ENCODE data around the gene DCP1B.

Gene DCP1B

DNA sequence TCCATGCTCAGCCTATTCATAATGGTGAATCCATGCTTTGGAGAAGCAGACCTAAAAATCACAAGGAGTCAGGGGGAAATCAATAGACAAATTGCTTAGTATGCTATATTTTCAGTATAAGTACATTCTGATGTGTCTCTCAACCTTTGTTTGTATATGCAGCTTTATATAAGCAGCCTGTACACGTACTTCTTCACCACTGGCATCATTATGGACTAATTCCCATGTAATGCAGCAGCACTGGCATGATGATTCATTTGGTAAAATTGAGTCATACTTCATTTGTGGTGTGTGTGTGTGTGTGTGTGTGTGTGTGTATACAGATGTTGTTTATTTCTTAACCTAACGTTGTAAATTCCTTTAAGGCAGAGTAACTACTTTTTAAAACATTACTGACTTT lies 10.9 kb downstream of the DCP1B start:
- no peaks in the 10 kb centered on the region for H3K9me3 ChIP-seq (ENCODE audit: low read depth, low read length)
- TF ChIP-seq EZH2 (IDR thresholded peaks at IDR 0.05) (no peak), POLR2AphosphoS5 (IDR thresholded peaks at IDR 0.05; ENCODE audit: borderline replicate concordance, low read depth, low read length) (no peak), FOXP2 (optimal IDR thresholded peaks at IDR 0.05; ENCODE audit: control extremely low read depth, extremely low read length, insufficient read depth) (no peak)
- no peak overlapping the region for H3K4me3 ChIP-seq
- H3K27ac ChIP-seq, result peak overlapping the region; percentile 84; the same call in 1 of the 2 replicates
- DNase-seq (ENCODE audit: low read depth, low spot score), result no peak
- peaks cover 33% of the 10 kb centered on the region for H3K36me3 ChIP-seq (ENCODE audit: insufficient read depth, low read length)
- no peak overlapping the region for H3K9ac ChIP-seq (ENCODE audit: insufficient read length)

DNA sequence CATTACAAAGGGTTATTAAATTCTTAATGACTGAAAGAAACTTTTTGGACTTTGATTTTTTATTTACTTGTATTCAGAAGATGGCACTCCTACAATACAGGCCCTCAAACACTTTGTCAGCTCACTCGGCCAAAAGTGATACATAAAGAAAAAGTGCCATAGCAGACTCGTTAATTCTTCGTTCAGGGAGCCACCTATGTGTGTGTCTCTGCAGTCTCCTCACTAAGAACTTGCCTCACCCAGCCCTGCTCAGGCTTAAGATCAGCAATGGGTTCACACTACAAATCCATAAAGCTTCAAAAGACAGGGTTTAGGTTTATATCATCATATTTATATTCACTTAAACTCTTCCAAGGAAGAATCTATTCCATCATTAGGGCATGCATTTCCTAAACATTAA lies 11.5 kb downstream of the DCP1B start:
- H3K9ac ChIP-seq (ENCODE audit: insufficient read length), result no peak overlapping the region
- peaks cover 39% of the 10 kb centered on the region for H3K36me3 ChIP-seq (ENCODE audit: insufficient read depth, low read length)
- H3K4me3 ChIP-seq, result no peak overlapping the region
- H3K9me3 ChIP-seq (ENCODE audit: low read depth, low read length), result no peaks in the 10 kb centered on the region
- H3K27ac ChIP-seq, result no peak overlapping the region
- DNase-seq (ENCODE audit: low read depth, low spot score), result no peak
- no peak for TF ChIP-seq POLR2AphosphoS5 (IDR thresholded peaks at IDR 0.05; ENCODE audit: borderline replicate concordance, low read depth, low read length)
- TF ChIP-seq FOXP2 (optimal IDR thresholded peaks at IDR 0.05; ENCODE audit: control extremely low read depth, extremely low read length, insufficient read depth), result no peak
- no peak for TF ChIP-seq EZH2 (IDR thresholded peaks at IDR 0.05)

DNA sequence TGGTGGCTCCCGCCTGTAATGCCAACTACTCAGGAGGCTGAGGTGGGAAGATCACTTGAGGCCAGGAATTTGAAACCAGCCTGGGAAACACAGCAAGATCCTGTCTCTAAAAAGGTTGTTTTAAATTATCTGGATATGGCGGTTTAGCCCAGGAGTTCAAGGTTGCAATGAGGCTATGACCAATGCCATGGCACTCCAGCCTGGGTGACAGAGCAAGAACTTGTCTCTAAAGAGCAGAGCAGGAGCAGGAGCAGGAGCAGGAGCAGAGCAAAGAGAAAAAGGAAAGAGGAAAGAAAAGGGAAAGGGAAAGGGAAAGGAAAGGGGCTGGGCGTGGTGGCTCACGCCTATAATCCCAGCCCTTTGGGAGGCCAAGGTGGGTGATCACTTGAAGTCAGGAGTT lies 15.1 kb downstream of the DCP1B start:
- Histone ChIP-seq H3K4me3 (no peak overlapping the region), H3K36me3 (ENCODE audit: insufficient read depth, low read length) (peaks cover 56% of the 10 kb centered on the region), H3K9me3 (ENCODE audit: low read depth, low read length) (peaks cover 12% of the 10 kb centered on the region; the same call in 1 of the 2 replicates), H3K27ac (no peak overlapping the region), H3K9ac (ENCODE audit: insufficient read length) (no peak overlapping the region)
- no peak for TF ChIP-seq EZH2 (IDR thresholded peaks at IDR 0.05)
- DNase-seq (ENCODE audit: low read depth, low spot score), result no peak

DNA sequence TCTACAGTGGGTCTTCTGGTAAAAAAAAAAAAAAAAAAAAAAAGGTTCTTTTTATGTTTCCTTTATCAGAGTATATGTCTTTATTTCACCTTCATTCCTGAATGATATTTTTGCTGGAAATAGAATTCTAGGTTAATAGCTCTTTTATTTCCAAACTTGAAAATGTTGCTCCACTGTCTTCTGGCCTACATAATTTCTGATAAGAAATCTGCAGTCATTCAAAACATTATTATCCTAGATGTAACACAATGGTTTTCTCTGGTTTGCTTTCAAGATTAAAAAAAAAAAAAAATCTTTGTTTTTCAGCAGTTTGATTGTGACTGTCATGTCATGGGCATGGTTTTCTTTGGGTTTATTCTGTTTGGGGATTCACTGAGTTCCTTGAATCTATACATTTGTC lies 19.5 kb downstream of the DCP1B start:
- no peak overlapping the region for H3K9ac ChIP-seq (ENCODE audit: insufficient read length)
- no peak overlapping the region for H3K4me3 ChIP-seq
- H3K36me3 ChIP-seq (ENCODE audit: insufficient read depth, low read length), result peaks cover 47% of the 10 kb centered on the region
- no peak overlapping the region for H3K27ac ChIP-seq
- H3K9me3 ChIP-seq (ENCODE audit: low read depth, low read length), result peaks cover 20% of the 10 kb centered on the region; the same call in 1 of the 2 replicates
- no peak for DNase-seq (ENCODE audit: low read depth, low spot score)
- TF ChIP-seq POLR2AphosphoS5 (IDR thresholded peaks at IDR 0.05; ENCODE audit: borderline replicate concordance, low read depth, low read length) (no peak), EZH2 (IDR thresholded peaks at IDR 0.05) (no peak), FOXP2 (optimal IDR thresholded peaks at IDR 0.05; ENCODE audit: control extremely low read depth, extremely low read length, insufficient read depth) (no peak)

DNA sequence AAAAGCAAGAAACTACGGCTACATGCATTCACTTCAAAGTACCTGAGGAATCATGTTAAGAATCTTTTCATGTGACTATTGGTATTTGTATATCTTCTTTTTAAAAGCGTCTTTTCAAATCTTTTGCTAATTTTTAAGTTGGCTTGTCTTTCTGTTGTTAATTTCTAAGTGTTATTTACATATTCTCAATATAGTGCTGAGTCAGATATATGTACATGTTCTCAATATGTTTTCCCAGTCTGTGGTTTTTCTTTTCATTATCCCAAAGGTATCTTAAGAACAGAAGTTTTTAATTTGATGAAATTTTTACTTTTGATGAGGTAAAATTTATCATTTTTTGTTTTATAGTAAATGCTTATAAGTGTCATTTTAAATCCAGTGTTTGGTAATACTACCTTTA lies 24.0 kb downstream of the DCP1B start:
- Histone ChIP-seq H3K9me3 (ENCODE audit: low read depth, low read length) (peaks cover 15% of the 10 kb centered on the region; the same call in 1 of the 2 replicates), H3K36me3 (ENCODE audit: insufficient read depth, low read length) (peaks cover 20% of the 10 kb centered on the region), H3K4me3 (no peak overlapping the region), H3K27ac (no peak overlapping the region; the same call in 1 of the 2 replicates), H3K9ac (ENCODE audit: insufficient read length) (no peak overlapping the region)
- TF ChIP-seq EZH2 (IDR thresholded peaks at IDR 0.05) (no peak), FOXP2 (optimal IDR thresholded peaks at IDR 0.05; ENCODE audit: control extremely low read depth, extremely low read length, insufficient read depth) (no peak), POLR2AphosphoS5 (IDR thresholded peaks at IDR 0.05; ENCODE audit: borderline replicate concordance, low read depth, low read length) (no peak)
- no peak for DNase-seq (ENCODE audit: low read depth, low spot score)

- no peak overlapping the region for H3K4me3 ChIP-seq
- H3K9me3 ChIP-seq (ENCODE audit: low read depth, low read length), result 0 out of 2 replicates have a peak, but pooled peaks cover under 1% of the 10 kb centered on the region
- H3K27ac ChIP-seq, result no peak overlapping the region; the same call in 1 of the 2 replicates
- TF ChIP-seq EZH2 (IDR thresholded peaks at IDR 0.05), result no peak
- no peak for TF ChIP-seq POLR2AphosphoS5 (IDR thresholded peaks at IDR 0.05; ENCODE audit: borderline replicate concordance, low read depth, low read length)
- TF ChIP-seq FOXP2 (optimal IDR thresholded peaks at IDR 0.05; ENCODE audit: control extremely low read depth, extremely low read length, insufficient read depth), result no peak
- DNase-seq (ENCODE audit: low read depth, low spot score), result no peak
- no peak overlapping the region for H3K9ac ChIP-seq (ENCODE audit: insufficient read length)
- peaks cover 1% of the 10 kb centered on the region; the same call in 1 of the 2 replicates for H3K36me3 ChIP-seq (ENCODE audit: insufficient read depth, low read length)
Measured at GRCh38 chr12:1978078-1978862, 26.0 kb downstream of the DCP1B start.

GRCh38 chr12:1977588-1977987 lies 26.7 kb downstream of the DCP1B start:
- DNase-seq (ENCODE audit: low read depth, low spot score), result no peak
- no peak overlapping the region for H3K9ac ChIP-seq (ENCODE audit: insufficient read length)
- no peak for TF ChIP-seq EZH2 (IDR thresholded peaks at IDR 0.05)
- no peak for TF ChIP-seq FOXP2 (optimal IDR thresholded peaks at IDR 0.05; ENCODE audit: control extremely low read depth, extremely low read length, insufficient read depth)
- TF ChIP-seq POLR2AphosphoS5 (IDR thresholded peaks at IDR 0.05; ENCODE audit: borderline replicate concordance, low read depth, low read length), result no peak
- H3K27ac ChIP-seq, result no peak overlapping the region
- no peaks in the 10 kb centered on the region for H3K36me3 ChIP-seq (ENCODE audit: insufficient read depth, low read length)
- no peaks in the 10 kb centered on the region for H3K9me3 ChIP-seq (ENCODE audit: low read depth, low read length)
- no peak overlapping the region for H3K4me3 ChIP-seq

DNA sequence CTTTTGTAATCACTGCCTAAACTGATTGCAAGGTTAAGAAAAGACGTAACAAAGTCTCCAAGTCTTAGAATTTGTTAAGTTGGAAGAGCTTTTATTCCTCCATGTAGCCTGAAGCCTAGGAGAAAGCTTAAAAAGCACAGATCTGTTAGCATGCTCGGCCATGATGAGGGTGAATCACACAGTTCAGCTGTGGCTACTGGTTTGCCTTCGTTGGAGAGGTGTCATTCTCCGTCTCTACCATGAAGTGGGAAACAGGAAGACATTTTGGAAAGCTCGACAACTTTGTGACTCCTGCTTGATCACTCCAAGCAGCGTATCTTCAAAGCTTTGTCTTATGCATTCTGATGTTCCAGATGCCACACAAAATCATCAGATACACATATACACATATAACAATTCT lies 27.1 kb downstream of the DCP1B start:
- no peak overlapping the region for H3K9ac ChIP-seq (ENCODE audit: insufficient read length)
- no peaks in the 10 kb centered on the region for H3K36me3 ChIP-seq (ENCODE audit: insufficient read depth, low read length)
- H3K4me3 ChIP-seq, result no peak overlapping the region
- no peak overlapping the region for H3K27ac ChIP-seq
- no peak for DNase-seq (ENCODE audit: low read depth, low spot score)
- TF ChIP-seq FOXP2 (optimal IDR thresholded peaks at IDR 0.05; ENCODE audit: control extremely low read depth, extremely low read length, insufficient read depth) (no peak), POLR2AphosphoS5 (IDR thresholded peaks at IDR 0.05; ENCODE audit: borderline replicate concordance, low read depth, low read length) (no peak), EZH2 (IDR thresholded peaks at IDR 0.05) (no peak)
- no peaks in the 10 kb centered on the region for H3K9me3 ChIP-seq (ENCODE audit: low read depth, low read length)

GRCh38 chr12:1974812-1975211 lies 29.4 kb downstream of the DCP1B start:
- Histone ChIP-seq H3K9ac (ENCODE audit: insufficient read length) (no peak overlapping the region), H3K36me3 (ENCODE audit: insufficient read depth, low read length) (no peaks in the 10 kb centered on the region), H3K9me3 (ENCODE audit: low read depth, low read length) (no peaks in the 10 kb centered on the region), H3K4me3 (no peak overlapping the region), H3K27ac (no peak overlapping the region)
- DNase-seq (ENCODE audit: low read depth, low spot score), result no peak
- TF ChIP-seq POLR2AphosphoS5 (IDR thresholded peaks at IDR 0.05; ENCODE audit: borderline replicate concordance, low read depth, low read length) (no peak), FOXP2 (optimal IDR thresholded peaks at IDR 0.05; ENCODE audit: control extremely low read depth, extremely low read length, insufficient read depth) (no peak), EZH2 (IDR thresholded peaks at IDR 0.05) (no peak)

Measured in SK-N-MC (cell line).